Measurements from ENCODE around the gene WIPF1.
A peak's percentile ranks its signal among the peaks of the same experiment; 100 is the strongest.

The WIPF1 gene

DNA sequence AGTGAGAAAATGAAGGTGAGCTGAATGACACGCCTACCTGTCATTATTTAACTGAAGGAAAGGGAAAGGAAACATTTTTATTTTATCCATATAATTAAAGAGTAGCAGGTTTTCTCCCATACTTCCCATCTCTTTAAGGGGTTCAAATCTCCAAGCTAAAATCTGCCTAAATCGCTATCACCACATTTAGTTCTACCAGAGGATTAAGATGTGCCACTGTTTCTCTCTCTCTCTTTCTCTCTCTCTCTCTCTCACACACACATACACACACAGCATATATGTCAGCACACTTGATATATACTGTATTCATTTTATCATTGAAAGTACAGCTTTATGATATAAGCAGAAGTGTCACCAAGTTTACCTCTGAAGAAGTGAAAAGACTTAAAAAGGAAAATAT is 3.1 kb downstream of the WIPF1 start:
- no peak for DNase-seq

DNA sequence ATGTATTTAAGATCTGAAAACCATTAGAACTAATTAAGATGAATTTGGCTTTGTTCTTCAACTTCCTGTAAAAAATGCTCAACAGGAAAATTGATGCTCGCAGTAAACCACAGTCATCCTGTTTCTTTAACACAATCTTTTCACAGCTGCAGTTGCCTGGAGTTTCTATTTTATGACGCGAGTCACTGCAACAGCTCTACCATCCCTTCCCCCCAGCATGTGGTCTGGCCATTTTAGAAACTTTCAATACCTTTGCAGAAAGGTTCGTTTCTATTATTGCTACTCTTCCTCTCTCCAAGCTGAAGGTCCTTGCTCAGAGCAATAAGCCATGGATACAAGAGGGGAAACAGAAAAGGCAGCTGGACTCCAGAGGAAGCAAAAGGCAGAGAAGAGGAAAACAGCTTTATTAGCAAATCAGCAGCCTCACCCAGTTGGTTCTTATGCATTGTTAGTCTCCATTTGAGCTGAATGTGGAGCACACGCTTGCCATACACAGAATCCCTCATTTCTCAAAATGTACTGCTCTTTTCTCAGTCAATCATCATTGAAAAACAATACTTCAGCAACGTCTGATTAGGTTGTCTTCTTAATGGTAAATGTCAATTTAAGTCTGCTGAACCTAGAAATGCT is 3.9 kb downstream of the WIPF1 start:
- peak; percentile 70 for DNase-seq

DNA sequence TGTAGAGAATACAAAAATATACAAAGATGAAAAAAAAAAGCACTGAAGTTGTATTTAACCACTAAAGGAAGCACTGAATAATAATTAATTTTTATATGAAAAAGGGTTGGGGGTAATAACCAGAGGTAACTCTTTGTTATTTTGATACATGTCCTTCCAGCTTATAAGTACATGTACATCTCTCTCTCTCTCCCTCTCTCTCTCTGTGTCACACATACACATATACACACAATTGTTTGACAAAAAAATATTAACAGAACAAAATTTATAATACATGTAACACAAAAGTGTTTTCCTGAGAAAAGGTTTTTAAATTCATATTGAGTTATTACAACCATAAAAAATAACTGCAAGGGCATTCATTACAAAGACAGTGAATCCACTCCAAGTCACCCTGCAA is 4.6 kb downstream of the WIPF1 start:
- DNase-seq, result no peak

DNA sequence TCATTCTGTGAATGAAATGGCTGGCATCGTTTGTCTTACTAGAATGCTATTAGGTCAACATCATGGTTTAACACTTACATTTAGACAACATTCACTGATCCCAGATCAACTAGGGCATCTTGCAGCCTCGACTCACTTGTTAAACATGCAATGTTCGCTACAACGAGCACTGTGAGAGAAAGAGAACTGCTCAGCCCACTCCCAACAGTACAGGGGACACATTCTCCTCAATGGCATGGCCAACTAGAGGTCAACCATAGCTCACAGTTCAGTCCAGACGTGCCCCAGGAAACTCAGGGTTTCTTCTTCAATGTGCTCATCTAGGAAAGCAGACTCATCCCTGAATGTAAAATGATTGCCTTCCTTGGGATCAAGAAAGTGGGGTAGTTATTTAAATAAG is 5.9 kb downstream of the WIPF1 start:
- DNase-seq, result no peak

DNA sequence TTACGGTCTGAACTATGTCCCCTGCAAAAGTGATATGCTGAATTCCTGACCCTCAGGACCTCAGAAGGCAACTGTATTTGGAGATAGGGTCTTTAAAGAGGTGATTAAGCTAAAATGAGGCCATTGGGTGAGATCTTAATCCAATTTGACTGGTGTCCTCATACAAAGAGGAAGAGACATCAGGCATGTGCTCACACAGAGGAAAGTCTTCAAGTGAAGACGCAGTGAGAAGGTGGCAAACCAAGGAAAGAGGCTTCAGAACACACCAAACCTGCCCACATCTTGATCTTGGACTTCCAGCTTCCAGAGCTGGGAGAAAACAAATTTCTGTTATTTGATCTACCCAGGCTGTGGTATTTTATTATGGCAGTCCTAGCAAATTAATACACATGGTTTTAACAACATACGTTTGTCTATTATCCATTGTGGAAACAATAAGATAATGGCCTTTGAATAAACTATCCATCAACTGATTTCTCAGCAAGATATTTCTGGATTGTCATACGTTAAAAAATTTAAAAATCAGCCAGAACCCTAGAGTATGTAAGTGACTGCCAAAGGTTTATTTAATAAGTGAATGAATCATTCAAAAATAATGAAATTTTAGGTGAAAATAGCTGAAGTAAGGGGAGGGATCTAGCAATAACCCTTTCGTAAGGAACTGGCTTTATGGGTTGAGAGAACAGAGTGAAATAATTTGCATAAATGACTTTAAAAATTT is 6.5 kb downstream of the WIPF1 start:
- no peak for DNase-seq

DNA sequence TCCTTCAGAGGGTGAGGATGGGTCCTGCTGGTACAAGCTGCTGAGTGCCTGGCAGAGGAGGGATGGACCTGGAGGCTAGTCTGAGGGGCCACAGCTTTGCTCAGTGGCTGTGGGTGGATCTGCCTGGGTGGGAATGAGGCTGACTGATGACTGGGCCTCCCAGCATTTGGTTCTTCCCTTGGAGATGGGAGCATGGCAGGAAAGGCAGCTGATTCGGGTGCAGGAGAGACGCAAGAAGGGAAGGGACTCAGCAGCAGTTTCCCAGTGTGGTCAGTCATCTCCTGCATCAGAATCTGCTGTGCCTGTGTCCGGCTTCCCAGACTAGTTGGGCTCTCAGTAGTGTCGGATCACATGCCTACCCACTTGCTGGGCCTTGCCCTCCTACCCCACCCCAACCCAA is 7.3 kb downstream of the WIPF1 start:
- DNase-seq, result no peak

DNA sequence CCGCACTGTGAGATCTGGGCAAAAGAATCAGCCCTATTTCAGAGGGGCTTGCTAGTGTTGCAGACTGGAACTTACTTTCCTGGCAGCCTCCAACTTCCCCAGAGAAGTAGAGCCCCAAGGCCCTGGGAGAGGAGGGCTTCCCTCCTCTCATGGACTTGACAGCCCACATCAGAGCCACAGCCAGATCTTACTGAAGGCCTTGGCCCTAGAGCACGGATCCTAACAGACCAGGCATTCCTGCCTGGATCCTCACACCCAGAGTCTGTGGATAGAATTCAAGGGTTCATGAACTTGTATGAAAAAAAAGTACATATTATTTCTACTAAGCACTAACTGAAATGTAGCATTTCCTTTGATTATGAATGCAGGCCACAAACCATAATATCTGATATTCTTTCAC is 8.3 kb downstream of the WIPF1 start:
- DNase-seq, result no peak

DNA sequence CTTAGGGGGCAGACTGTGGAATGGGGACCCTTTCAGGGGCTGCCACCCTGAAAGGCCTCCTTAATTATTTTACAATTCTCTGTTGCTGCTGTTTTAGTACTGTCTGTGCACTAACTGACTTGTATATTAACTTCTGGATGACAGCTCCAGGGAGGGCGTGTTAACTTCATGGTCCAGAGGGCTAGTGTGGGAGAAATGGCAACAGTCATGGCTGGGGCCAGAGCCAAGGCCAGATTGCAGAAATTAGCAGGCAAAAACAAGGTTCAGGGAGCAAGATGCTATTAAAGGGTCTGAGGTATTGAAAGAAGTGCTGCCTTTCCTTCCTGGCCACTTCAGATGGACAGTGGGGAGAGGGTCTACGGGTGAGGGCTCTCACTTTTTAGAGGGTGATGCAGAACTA is 9.1 kb downstream of the WIPF1 start:
- DNase-seq, result no peak

DNA sequence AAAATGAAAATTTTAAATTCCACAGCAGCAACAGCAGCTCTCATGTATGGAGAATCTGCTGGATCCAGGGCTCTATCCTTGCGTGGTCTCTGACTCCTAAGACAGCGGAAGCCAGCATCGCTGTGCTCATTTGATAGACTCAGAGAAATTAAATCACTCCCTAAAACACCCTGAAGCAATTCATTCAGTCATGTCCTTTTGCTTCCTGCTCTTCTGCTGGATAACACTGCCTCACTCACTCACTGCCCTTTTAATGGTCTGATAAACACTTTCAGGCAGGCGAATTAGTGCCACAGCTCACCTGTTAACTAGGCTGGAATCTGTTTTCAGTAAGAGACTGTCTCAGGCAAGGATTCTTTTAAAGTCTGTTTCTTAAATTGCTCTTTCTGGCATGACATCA is 10.0 kb downstream of the WIPF1 start:
- DNase-seq, result no peak

DNA sequence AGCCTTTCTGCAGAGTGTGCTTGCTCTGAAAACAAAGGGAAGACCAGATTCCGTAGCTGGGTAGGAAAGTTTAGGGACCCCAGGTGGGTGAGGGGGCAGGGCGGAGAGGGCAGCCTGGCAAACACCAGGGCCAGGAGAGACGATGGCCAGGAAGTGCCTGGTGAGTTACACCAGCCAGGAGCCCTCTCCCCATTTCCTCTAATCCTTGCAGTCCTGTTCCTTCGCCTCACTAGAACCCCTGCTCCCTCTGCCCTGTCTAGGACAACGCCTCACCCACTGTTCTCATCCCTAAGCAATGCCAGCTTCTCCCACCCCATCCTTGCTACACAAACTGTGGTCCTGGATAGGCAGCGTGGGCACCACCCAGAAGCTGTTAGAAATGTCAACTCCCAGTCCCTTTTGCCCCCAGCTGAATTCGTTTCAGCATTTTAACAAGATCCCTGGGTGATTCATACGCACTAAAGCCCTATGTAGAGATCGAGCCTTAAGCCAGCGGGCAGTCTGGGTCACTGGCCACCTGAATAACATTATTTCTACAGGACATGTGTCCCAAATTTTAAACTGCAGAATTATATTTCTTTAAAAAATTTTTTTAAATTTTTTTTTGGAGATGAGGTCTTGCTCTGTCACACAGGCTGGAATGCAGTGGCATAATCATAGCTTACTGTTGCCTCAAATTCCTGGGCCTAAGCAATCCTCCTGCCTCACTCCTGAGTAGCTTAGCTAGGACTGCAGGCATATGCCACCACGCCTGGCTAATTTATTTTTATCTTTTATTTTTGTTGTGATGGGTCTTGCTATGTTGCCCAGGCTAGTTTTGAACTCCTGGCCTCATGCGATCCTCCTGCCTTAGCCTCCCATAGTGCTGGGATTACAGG is 10.9 kb downstream of the WIPF1 start:
- no peak for DNase-seq

DNA sequence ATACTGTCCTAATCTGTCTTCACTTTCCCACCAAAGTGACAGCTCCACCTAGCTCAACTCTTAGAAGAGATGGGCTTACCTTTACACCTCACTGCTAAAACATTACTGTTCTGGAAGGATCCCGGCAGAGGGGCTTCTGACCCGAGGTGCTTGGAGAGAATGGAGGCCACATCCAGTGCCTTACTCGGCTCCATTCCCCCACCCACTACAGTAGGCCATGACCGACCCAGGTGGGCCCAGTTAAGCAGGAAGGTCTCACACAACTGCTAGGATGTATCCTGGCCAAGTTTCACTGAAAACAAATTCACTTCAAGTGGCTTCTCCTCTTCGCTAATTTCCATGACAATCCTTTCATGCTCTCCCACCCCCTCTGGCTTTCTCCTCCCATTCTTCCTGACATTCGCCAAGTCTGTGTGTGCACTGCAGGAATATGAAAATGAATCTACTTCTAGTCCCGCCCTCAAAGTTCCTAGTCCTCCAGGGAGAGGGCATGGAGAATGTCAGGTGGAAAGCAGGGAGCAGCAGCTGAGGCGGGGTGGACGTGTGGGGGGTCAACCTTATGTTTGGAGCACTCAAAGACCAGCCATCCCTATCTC is 11.8 kb downstream of the WIPF1 start:
- no peak for DNase-seq

DNA sequence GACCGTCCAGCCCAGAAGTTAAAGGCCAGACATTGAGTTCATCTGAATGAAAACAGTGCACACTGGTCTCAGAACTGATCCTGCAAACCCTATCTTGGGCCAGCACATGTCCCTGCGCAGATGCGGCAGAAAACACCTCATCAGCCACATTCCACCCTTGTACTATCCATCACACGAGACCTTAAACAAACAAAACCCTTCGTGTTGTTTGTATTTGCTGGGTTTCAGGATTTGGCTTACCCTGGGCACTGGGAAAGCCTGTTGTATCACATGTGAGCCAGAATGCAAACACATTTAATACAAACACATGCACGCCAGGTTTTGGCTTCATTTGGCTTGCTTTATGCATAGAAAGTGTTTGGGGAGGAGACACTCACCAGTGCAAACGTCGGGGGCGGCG is 12.5 kb downstream of the WIPF1 start:
- no peak for DNase-seq

DNA sequence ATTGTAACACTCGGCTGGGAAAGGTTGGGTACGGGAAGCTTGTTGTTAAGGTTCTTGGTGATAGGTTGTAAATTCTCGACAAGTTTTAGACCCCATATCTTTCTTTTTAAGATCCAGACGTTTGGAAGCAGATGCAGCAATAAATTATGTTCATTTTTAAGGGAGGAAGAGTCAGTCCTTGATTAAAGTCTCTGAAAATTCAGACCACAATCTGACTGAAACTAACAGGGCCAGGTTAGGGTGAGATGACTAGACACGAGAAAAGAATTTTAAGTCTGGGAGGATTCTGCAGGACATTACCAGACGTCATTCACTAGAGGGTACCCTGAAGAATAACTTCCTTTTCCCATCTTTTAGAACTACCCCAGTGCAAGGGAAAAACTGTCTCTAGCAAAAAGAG is 16.1 kb downstream of the WIPF1 start:
- no peak for DNase-seq

DNA sequence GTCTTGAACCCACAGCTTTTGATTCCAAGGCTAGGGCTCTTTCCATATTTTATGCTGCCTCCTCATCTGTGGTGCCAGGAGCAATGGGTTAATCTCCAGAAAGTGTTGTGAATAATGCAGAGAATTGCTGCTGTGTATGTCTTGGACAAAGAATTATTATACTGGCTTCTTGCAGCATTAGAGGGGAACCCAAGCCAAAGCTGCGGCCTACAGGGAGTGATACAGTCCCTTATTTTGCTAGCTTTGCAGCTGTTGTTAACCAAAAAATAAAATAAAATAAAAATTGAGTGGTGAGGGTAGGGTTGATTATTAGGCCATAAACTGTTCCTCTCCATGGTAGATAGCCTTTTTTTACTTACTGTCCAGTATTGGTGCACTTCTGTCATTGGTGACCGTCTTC is 16.7 kb downstream of the WIPF1 start:
- DNase-seq, result no peak

DNA sequence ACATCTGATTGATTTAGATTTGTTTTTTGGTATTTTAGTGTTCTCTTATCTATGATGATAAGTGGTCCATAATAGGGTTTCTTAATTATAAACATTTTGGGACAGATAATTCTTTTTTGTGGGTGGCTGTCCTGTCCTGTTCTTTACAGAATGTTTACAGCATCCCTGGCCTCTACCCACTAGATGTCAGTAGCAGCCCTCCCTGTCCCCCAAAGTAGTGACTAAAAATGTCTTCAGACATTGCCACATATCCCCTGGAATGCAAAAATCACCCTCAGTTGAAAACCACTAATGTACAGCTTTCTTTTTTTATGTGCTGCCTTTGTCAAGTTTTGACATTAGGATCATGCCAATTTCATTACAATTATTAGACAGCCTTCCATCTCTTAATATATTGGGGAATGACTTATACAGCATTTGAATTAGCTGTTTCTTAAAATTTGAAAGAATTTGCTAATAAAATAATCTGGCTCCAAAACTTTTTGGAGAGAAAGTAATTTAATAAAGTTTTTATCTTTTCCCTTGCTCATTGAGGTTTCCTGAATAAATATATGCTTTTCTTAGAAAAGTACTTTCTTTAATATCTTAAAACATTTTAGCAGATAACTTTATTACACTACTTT is 19.5 kb downstream of the WIPF1 start:
- peak; percentile 30 for DNase-seq

DNA sequence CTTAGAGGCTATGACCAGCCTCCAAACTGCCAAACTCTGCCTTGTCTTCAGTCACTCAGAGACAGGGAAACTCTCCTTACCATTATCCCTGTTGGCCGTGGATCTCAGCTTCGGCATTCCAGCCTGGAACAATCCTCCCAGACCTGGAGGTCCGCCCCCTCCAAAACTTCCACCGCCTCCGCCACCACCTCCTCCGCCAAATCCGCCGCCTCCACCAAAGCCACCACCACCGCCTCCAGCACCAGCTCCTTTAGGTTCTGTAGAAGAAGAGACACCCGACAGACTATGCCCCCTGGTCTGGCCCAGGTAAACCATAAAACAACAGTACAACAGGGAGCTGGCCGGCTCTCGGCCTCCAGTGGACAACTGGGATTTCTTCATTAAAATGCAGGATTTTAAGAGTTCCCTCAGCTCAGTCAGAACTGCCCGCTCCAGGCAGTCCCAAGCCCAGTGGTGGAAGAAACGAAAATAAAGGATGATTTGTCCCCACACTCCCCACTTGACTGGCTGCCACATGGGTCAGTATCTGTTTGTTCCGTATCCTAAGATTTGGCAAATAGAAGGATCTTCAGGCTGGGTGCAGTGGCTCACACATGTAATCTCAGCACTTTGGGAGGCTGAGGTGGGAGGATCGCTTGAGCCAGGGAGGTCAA is 22.4 kb downstream of the WIPF1 start:
- DNase-seq, result no peak

DNA sequence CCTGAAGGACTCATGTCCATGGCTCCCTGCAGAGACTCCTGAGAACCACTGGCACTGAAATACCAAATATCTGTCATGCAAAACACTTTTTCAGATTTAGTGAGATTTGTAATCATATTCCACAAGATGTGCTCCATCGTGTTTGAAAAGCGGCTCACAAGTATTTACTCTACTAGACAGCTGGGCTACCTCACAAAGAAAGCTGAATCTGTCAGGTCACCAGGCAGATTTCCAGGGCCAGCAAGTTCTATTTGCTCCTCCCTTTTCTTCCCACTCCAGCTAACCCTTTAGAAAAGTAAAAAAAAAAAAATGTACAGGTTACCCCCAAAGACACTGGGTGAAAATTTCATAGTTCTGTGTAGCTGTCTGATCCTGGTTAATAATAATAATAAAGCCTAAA is 22.9 kb downstream of the WIPF1 start:
- DNase-seq, result no peak

DNA sequence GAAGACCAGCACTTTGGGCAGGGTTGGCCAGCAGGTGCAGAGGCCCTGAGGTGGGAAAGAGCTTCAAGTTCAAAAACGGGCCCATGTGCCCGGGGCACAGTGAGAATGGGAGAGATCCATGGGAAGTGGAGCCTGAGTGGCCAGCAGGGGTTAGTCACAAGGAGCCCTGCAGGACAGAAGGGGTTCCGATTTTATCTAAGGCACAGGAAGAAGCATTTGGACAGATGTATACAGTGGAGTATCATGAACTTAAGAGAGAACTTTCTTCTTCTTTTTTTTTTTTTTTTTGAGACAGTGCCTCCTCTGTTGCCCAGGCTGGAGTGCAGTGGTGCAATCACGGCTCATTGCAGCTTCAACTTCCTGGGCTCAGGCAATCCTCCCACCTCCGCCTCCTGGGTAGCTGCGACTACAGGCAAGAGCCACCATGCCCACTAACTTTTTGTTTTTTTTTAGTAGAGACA is 24.0 kb downstream of the WIPF1 start:
- DNase-seq, result no peak

DNA sequence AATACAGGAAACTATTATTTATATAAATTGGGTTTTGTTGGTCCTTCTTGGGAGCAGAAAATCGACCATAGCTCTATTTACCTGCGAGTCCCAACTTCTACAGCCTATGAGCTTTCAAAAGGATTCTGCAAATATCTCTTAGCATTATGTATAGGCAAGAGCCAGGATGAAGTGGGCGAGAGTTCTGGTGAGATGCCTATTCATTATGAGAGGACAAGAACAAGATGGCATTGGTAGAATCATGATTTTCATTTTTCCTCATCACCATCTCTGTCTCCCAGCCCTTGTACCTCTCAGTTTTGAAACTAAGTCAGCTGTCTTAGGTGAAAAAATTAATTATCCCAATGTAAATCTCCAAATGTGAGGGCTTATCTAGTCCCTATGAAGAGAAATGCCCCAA is 25.0 kb downstream of the WIPF1 start:
- DNase-seq, result no peak

DNA sequence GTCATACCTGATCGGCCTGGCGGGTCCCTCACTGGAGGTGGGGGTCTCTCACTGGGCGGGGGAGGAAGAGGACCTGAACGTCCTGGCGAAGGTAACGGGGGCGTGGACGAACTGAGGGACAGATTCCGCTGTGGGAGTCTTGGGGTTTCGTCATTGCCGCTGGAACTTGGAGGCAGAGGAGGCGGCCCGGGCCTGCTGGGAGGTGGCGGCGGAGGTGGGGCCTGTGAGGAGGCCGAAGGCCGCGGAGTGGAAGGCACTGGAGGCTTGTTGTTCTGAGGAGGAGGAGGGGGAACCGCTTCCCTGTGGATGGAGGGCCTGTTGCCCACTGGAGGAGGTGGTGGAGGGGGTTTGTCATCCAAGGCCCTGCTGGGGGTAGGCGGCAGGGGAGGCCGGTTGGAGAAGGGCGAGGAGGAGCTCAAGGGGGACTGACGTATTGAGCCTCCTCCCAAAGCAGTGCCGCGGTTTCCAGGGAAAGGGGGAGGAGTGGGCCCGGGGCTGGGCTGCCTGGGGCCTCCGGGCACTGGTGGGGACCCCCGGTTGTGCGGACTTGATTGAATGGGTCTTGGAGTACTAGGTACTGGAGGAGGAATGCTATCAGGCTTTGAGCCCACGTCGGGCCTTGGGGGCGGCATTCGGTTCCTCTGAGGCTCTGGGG is 25.8 kb downstream of the WIPF1 start:
- DNase-seq, result no peak

DNA sequence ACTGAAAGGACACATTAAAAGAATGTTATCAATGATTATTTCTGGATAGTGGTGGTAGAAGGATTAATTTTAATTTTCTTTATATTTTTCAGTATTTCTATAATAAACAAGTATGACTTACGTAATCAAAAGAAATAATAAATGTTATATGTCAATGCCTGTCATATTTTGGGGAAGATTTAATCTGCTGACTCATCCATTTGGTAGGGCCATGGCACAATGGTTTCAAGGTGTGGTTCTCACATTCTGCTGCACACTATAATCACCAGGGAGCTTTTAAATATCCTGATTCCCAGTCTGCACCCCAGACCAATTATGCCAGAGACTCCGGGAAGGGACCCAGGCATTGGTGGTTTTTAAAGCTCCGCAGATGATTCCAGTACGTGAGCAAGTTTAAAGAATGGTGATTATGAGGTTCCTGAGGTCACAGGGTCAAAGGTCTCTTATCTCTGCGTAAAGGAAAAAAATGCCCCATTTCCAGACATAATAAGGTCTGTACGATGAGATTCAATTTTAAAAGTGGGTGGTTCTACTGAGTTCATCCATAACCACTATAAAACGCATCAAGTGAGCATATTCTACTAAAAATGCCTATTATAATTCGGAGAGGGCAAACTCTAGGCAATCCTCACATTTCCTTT is 27.2 kb downstream of the WIPF1 start:
- no peak for DNase-seq
